CD14-positive monocyte (primary cell): ENCODE results near the gene SAMD4B. TPM values are rescaled to one million over a fixed set of nuclear protein-coding genes. Genes with fewer than 3 reads are reported as not detected.
A peak's percentile ranks its signal among the peaks of the same experiment; 100 is the strongest.

Experiments used
- DNase-seq, 3 donors: peaks; one replicate each; pipeline ENCODE4 v3.0.0-alpha.2; 2011 to 2022
- H2AFZ ChIP-seq: 2 replicates; pipeline ENCODE4 v1.6.0; 2012; ENCODE audit warnings: mild to moderate bottlenecking, low read depth, low read length, inconsistent platforms; ENCODE audit not compliant: insufficient read depth, poor library complexity, severe bottlenecking
- H3K27ac ChIP-seq, 2 donors: 1 replicate in 1 of 2; 2 replicates in 1 of 2; pipeline ENCODE4 v1.5.1; 2012 to 2013; ENCODE audit warnings: low read length in 2 of 2, control low read depth in 1 of 2, inconsistent platforms in 1 of 2, low read depth in 1 of 2, mild to moderate bottlenecking in 1 of 2
- H3K27me3 ChIP-seq, 2 donors: one replicate each; pipeline versions ENCODE4 v1.6.0 to v1.6.1; 2011 to 2013; ENCODE audit warnings: low read length in 2 of 2; ENCODE audit not compliant: control insufficient read depth in 2 of 2, insufficient read depth in 2 of 2
- H3K36me3 ChIP-seq, 2 donors: replicated peaks in 1 of 2; 1 replicate in 1 of 2; 2 replicates in 1 of 2; pipeline versions ENCODE4 v1.5.1 to v1.6.1; 2012 to 2013; ENCODE audit warnings: low read length in 2 of 2, control low read depth in 1 of 2, inconsistent platforms in 1 of 2, mild to moderate bottlenecking in 1 of 2; ENCODE audit not compliant: insufficient read depth in 2 of 2, control insufficient read depth in 1 of 2
- H3K4me1 ChIP-seq, 2 donors: 1 replicate in 1 of 2; 2 replicates in 1 of 2; pipeline versions ENCODE4 v1.5.1 to v1.6.1; 2012 to 2013; ENCODE audit warnings: low read length in 2 of 2, control low read depth in 1 of 2, inconsistent platforms in 1 of 2, mild to moderate bottlenecking in 1 of 2, moderate library complexity in 1 of 2; ENCODE audit not compliant: insufficient read depth in 2 of 2, control insufficient read depth in 1 of 2
- H3K4me2 ChIP-seq: replicated peaks from 2 replicates; pipeline ENCODE3; 2012; ENCODE audit warnings: low read length, moderate library complexity, mild to moderate bottlenecking; ENCODE audit not compliant: poor library complexity, severe bottlenecking; ENCODE audit errors: extremely low read depth
- H3K4me3 ChIP-seq, 3 experiments: fragments of 200-600 bp in 1 of 3; sonication (generic) in 1 of 3; replicated peaks in 1 of 3; 1 replicate in 2 of 3; 2 replicates in 1 of 3; pipeline ENCODE4 v1.5.1; 2011 to 2013; ENCODE audit warnings: low read length in 3 of 3, mild to moderate bottlenecking in 3 of 3, control low read depth in 2 of 3, low read depth in 2 of 3, inconsistent platforms in 1 of 3, moderate library complexity in 1 of 3
- H3K79me2 ChIP-seq: 2 replicates; pipeline ENCODE4 v1.6.0; 2012; ENCODE audit warnings: mild to moderate bottlenecking, control low read depth, inconsistent platforms, low read length, moderate library complexity; ENCODE audit not compliant: insufficient read depth
- H3K9ac ChIP-seq: 2 replicates; pipeline ENCODE4 v1.6.0; 2017; ENCODE audit warnings: low read length, mild to moderate bottlenecking; ENCODE audit not compliant: insufficient read depth, poor library complexity, severe bottlenecking
- H3K9me3 ChIP-seq, 2 donors: replicated peaks in 1 of 2; 1 replicate in 1 of 2; 2 replicates in 1 of 2; pipeline versions ENCODE4 v1.5.1 to v1.6.1; 2012 to 2013; ENCODE audit warnings: low read length in 2 of 2, control low read depth in 1 of 2; ENCODE audit not compliant: control insufficient read depth in 1 of 2, insufficient read depth in 1 of 2
- H4K20me1 ChIP-seq: 2 replicates; pipeline ENCODE4 v1.6.0; 2012; ENCODE audit warnings: mild to moderate bottlenecking, low read length, control low read depth, moderate library complexity; ENCODE audit not compliant: insufficient read depth
- H3K27ac Mint-ChIP-seq, 7 donors: one replicate each; pipeline ENCODE4 v1.8.0; 2020; ENCODE audit warnings: mild to moderate bottlenecking in 7 of 7, mixed read lengths in 7 of 7, moderate library complexity in 6 of 7, inconsistent platforms in 2 of 7
- H3K27me3 Mint-ChIP-seq, 3 donors: one replicate each; pipeline ENCODE4 v1.8.0; 2021 to 2022; ENCODE audit warnings: low read depth in 3 of 3, mild to moderate bottlenecking in 3 of 3, mixed read lengths in 3 of 3, moderate library complexity in 3 of 3, inconsistent platforms in 1 of 3
- H3K36me3 Mint-ChIP-seq, 2 donors: one replicate each; pipeline ENCODE4 v1.8.0; 2020; ENCODE audit warnings: mixed read lengths in 2 of 2, inconsistent platforms in 1 of 2, mild to moderate bottlenecking in 1 of 2
- H3K4me1 Mint-ChIP-seq: one replicate; pipeline ENCODE4 v1.8.0; 2020; ENCODE audit warnings: mild to moderate bottlenecking, mixed read lengths
- H3K4me3 Mint-ChIP-seq, 2 donors: one replicate each; pipeline ENCODE4 v1.8.0; 2020; ENCODE audit warnings: mild to moderate bottlenecking in 2 of 2, mixed read lengths in 2 of 2, moderate library complexity in 1 of 2
- H3K9me3 Mint-ChIP-seq, 7 donors: one replicate each; pipeline ENCODE4 v1.8.0; 2020 to 2022; ENCODE audit warnings: mixed read lengths in 7 of 7, mild to moderate bottlenecking in 6 of 7, moderate library complexity in 6 of 7, inconsistent platforms in 2 of 7
- WGBS: methylation state at CpG from one replicate; pipeline ENCODE4 v1.1.5; 2013; ENCODE audit warnings: missing lambda C conversion rate; ENCODE audit not compliant: insufficient coverage; 5-methylcytosine and 5-hydroxymethylcytosine counted together
- intact Hi-C, 2 donors: fragments of 100-400 bp; cut with micrococcal nuclease; formaldehyde crosslinking; loops; one replicate each; pipeline versions ENCODE4 v1.15.0 to v1.15.1; 2023
- polyA plus RNA-seq, 3 donors: library from polyadenylated mRNA; depleted of rRNA in 1 of 3; unstranded in 2 of 3; stranded (reverse) in 1 of 3; fragments of 300-500 nt in 2 of 3; fragments of >200 nt in 1 of 3; fragmentation: Illumina TruSeq in 2 of 3; gene quantifications; 1 replicate in 2 of 3; 2 replicates in 1 of 3; pipeline ENCODE4 v1.2.3, GENCODE V29; 2012 to 2021
- TF ChIP-seq, protein P1 (sequence below): fragments of 200-600 bp; IDR thresholded peaks from one replicate; pipeline ENCODE4 v1.8.0; 2022; ENCODE audit warnings: antibody characterized with exemption, mild to moderate bottlenecking

The SAMD4B gene
- polyA plus RNA-seq, 3 donors: 4.5 to 56.6 (median 5.6) TPM

DNA sequence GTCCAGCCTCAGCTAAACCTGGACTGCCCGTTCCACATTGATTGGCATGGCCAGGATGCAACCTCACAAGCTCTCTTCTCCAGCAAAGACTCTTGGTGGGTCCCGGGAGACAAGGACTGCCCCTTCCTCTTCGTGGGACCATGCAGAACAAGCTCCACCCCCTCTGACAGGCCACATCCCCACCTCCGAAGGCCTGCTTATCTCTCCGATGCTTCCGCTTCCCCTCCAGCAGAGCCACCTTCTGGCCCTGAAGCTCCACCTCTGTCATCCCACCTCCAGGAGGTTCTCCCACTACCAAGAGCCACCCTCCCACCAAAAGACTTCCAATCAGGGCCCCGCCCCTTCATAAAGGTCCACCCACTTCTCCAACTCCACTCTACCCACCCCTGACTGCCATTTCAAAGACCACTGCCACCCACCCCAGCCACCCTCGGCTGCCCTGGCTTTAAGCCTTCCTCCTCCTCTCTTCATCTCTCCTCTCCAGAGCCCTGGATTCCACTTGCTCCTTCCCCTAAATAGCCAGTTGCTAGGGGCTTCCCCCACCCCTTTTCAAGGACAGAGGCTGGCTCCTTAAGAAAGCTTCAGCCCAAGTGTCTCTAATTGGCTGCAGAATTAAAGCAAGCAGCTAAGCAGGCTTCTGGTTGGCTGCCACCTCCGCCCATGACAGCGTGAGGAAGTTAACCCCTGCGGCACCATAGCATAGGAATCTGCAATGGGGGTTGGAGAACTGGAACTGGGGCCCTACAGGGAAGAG is 31.5 kb upstream of the SAMD4B start:
- peaks cover 13% of the 10 kb centered on the region for H3K4me1 Mint-ChIP-seq
- Histone ChIP-seq H4K20me1 (no peaks in the 10 kb centered on the region), H2AFZ (no peak overlapping the region), H3K27me3 (no peaks in the 10 kb centered on the region), H3K4me3 (no peak overlapping the region), H3K4me1 (no peaks in the 10 kb centered on the region), H3K36me3 (peaks cover 20 to 35% of the 10 kb centered on the region in 2 donors), H3K27ac (no peak overlapping the region), H3K9ac (no peak overlapping the region), H3K79me2 (no peaks in the 10 kb centered on the region), H3K9me3 (peaks cover 0 to 5% of the 10 kb centered on the region in 2 donors), H3K4me2 (no peak overlapping the region)
- peaks cover 0 to 4% (median 0%) of the 10 kb centered on the region in 7 donors for H3K9me3 Mint-ChIP-seq
- TF ChIP-seq, protein P1, sequence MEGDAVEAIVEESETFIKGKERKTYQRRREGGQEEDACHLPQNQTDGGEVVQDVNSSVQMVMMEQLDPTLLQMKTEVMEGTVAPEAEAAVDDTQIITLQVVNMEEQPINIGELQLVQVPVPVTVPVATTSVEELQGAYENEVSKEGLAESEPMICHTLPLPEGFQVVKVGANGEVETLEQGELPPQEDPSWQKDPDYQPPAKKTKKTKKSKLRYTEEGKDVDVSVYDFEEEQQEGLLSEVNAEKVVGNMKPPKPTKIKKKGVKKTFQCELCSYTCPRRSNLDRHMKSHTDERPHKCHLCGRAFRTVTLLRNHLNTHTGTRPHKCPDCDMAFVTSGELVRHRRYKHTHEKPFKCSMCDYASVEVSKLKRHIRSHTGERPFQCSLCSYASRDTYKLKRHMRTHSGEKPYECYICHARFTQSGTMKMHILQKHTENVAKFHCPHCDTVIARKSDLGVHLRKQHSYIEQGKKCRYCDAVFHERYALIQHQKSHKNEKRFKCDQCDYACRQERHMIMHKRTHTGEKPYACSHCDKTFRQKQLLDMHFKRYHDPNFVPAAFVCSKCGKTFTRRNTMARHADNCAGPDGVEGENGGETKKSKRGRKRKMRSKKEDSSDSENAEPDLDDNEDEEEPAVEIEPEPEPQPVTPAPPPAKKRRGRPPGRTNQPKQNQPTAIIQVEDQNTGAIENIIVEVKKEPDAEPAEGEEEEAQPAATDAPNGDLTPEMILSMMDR: no peak
- H3K36me3 Mint-ChIP-seq: peaks cover 33 to 61% of the 10 kb centered on the region in 2 donors
- no peak for DNase-seq
- WGBS: 61% methylated on average over 11 of the region's 11 CpGs
- intact Hi-C loops: no loop called here
- H3K27ac Mint-ChIP-seq: peak overlapping the region in 2 of 7 donors; percentile 42 to 55
- peaks cover 0 to 2% (median under 1%) of the 10 kb centered on the region in 3 donors for H3K27me3 Mint-ChIP-seq
- peak overlapping the region in 1 of 2 donors; percentile 59 for H3K4me3 Mint-ChIP-seq

DNA sequence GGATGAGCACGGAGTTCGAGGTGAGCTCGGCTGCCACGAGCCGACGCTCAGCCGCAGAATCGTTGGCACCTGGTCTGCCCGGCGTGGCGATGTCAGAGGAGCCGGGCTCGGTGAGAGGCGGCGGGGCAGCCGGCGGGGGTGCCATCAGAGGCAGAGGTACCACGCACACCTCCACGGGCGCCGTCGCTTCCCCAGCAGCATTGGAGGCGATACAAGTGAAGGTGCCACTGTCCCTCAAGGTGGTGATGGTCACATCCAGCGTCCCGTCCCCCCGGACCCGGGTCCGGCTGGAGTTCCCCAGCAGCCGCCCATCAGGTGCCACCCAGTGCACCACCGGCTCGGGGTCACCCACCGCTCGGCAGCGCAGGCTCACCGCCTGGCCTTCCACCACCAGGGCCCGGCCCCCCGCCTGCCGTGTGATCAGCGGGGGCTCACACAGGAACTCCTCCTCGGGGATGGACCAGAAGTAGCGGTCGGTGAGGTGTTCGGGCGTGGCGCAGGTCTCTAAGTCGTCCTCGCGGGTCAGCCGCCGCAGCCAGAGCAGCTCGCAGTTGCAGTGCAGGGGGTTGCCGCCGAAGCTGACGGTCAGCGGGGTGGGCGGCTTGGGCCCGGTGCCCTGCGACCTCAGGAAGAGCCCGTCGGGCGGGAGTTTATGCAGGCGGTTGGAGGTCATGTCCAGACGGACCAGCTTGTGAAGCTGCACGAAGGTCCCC is 28.0 kb upstream of the SAMD4B start:
- intact Hi-C loops: no loop called here
- peaks cover 0 to 5% (median 2%) of the 10 kb centered on the region in 3 donors for H3K27me3 Mint-ChIP-seq
- Histone ChIP-seq H3K36me3 (peaks cover 22 to 35% of the 10 kb centered on the region in 2 donors), H3K27ac (no peak overlapping the region), H3K4me1 (no peaks in the 10 kb centered on the region), H3K9ac (no peak overlapping the region), H2AFZ (no peak overlapping the region), H3K4me3 (no peak overlapping the region), H3K9me3 (no peaks in the 10 kb centered on the region), H3K27me3 (no peaks in the 10 kb centered on the region), H3K79me2 (no peaks in the 10 kb centered on the region), H4K20me1 (no peaks in the 10 kb centered on the region), H3K4me2 (no peak overlapping the region)
- peaks cover 49 to 64% of the 10 kb centered on the region in 2 donors for H3K36me3 Mint-ChIP-seq
- peaks cover 13% of the 10 kb centered on the region for H3K4me1 Mint-ChIP-seq
- 97% methylated on average over 60 of the region's 64 CpGs for WGBS
- H3K4me3 Mint-ChIP-seq: no peak overlapping the region
- TF ChIP-seq, protein P1: no peak
- no peak for DNase-seq
- H3K27ac Mint-ChIP-seq: no peak overlapping the region
- H3K9me3 Mint-ChIP-seq: no peaks in the 10 kb centered on the region
